Activated CD8-positive, alpha-beta T cell treated with anti-CD3 and anti-CD28 coated beads, Interleukin-2, amount 10 ng/mL, durations not matched to agents 7 days and 5 days (primary cell): ENCODE results near the gene OR52K2. TPM values are rescaled to one million over a fixed set of nuclear protein-coding genes. Genes with fewer than 3 reads are reported as not detected.
"Not testable (repeated sequence)": the region's sequence is repeated elsewhere in the genome, so short reads cannot be mapped to it uniquely, and the experiment has no call there.

Experiments
- ATAC-seq: fragments of 150-1000 bp; cut with Tn5 transposase; one replicate; pipeline ENCODE4 v1.10.0; 2021; ENCODE audit warnings: moderate library complexity
- CTCF ChIA-PET: fragments of 350-600 bp; sonication (Branson Sonifier 250); formaldehyde crosslinking; loops from one replicate; lab custom pipeline; 2021; ENCODE audit warnings: antibody characterized with exemption; lab: Charles Lee
- POLR2A ChIA-PET: fragments of 350-600 bp; sonication (Branson Sonifier 250); formaldehyde crosslinking; loops from one replicate; lab custom pipeline; 2021; ENCODE audit warnings: antibody characterized with exemption; lab: Charles Lee
- DNase-seq: peaks from one replicate; pipeline ENCODE4 v3.0.0-alpha.2; 2020
- H3K27ac Mint-ChIP-seq: one replicate; pipeline ENCODE4 v1.8.0; 2021; ENCODE audit warnings: mild to moderate bottlenecking, mixed read lengths
- H3K27me3 Mint-ChIP-seq: one replicate; pipeline ENCODE4 v1.8.0; 2021; ENCODE audit warnings: low read depth, mixed read lengths
- H3K36me3 Mint-ChIP-seq: one replicate; pipeline ENCODE4 v1.8.0; 2021; ENCODE audit warnings: low read depth, mixed read lengths
- H3K4me1 Mint-ChIP-seq: one replicate; pipeline ENCODE4 v1.8.0; 2021; ENCODE audit warnings: low read depth, mixed read lengths
- H3K4me3 Mint-ChIP-seq: one replicate; pipeline ENCODE4 v1.8.0; 2021; ENCODE audit warnings: mild to moderate bottlenecking, mixed read lengths
- H3K9me3 Mint-ChIP-seq: one replicate; pipeline ENCODE4 v1.8.0; 2022; ENCODE audit warnings: mixed read lengths; ENCODE audit not compliant: insufficient read depth
- total RNA-seq, 2 experiments: library from RNA; stranded (reverse); gene quantifications; one replicate each; pipeline ENCODE4 v1.2.3, GENCODE V29; 2021

OR52K2 gene
- not detected for total RNA-seq

GRCh38 chr11:4448995-4449394 lies at the start of gene OR52K2:
Gene OR52K2 (plus strand): TSS chr11:4449295. CDS start chr11:4449340, 45 bp downstream.
- Mint-ChIP-seq H3K4me3 (no peak within 1 kb of the TSS), H3K9me3 (no peaks in the 10 kb centered on the region), H3K27ac (no peak within 1 kb of the TSS), H3K27me3 (no peaks in the 10 kb centered on the region), H3K4me1 (peaks cover 3% of the 10 kb centered on the region), H3K36me3 (no peaks in the 10 kb centered on the region)
- DNase-seq, result no peak
- ATAC-seq, result no peak
- ChIA-PET CTCF (no interaction called here), POLR2A (no interaction called here)

GRCh38 chr11:4406206-4406605 lies 42.9 kb upstream of the OR52K2 start:
- ATAC-seq, POLR2A ChIA-PET, H3K27ac Mint-ChIP-seq, H3K4me3 Mint-ChIP-seq, H3K36me3 Mint-ChIP-seq, DNase-seq, H3K4me1 Mint-ChIP-seq, H3K9me3 Mint-ChIP-seq, CTCF ChIA-PET: not testable (repeated sequence)
- peaks cover 24% of the 10 kb centered on the region for H3K27me3 Mint-ChIP-seq

GRCh38 chr11:4416306-4416705 lies 32.8 kb upstream of the OR52K2 start:
- Mint-ChIP-seq H3K4me3 (no peak overlapping the region), H3K4me1 (no peaks in the 10 kb centered on the region), H3K27me3 (peaks cover 4% of the 10 kb centered on the region), H3K27ac (no peak overlapping the region), H3K9me3 (no peaks in the 10 kb centered on the region), H3K36me3 (no peaks in the 10 kb centered on the region)
- DNase-seq (no peak), ATAC-seq (no peak)
- CTCF ChIA-PET, result no interaction called here
- POLR2A ChIA-PET, result no interaction called here

- Mint-ChIP-seq H3K36me3 (no peaks in the 10 kb centered on the region), H3K4me3 (no peak overlapping the region), H3K27ac (no peak overlapping the region), H3K4me1 (no peaks in the 10 kb centered on the region), H3K27me3 (peaks cover 4% of the 10 kb centered on the region), H3K9me3 (no peaks in the 10 kb centered on the region)
- no peak for ATAC-seq
- CTCF ChIA-PET, result no interaction called here
- POLR2A ChIA-PET, result no interaction called here
- no peak for DNase-seq
These were observed 32.3 kb upstream of the OR52K2 start for GRCh38 chr11:4416816-4417215.

GRCh38 chr11:4418403-4418802 lies 30.7 kb upstream of the OR52K2 start:
- Mint-ChIP-seq H3K27ac (no peak overlapping the region), H3K9me3 (no peaks in the 10 kb centered on the region), H3K36me3 (no peaks in the 10 kb centered on the region), H3K27me3 (peaks cover 4% of the 10 kb centered on the region), H3K4me3 (no peak overlapping the region), H3K4me1 (no peaks in the 10 kb centered on the region)
- POLR2A ChIA-PET, result no interaction called here
- CTCF ChIA-PET, result no interaction called here
- ATAC-seq (no peak), DNase-seq (no peak)

GRCh38 chr11:4430051-4430450 lies 19.0 kb upstream of the OR52K2 start:
- H3K36me3 Mint-ChIP-seq, result no peaks in the 10 kb centered on the region
- no peak overlapping the region for H3K27ac Mint-ChIP-seq
- ChIA-PET CTCF (no interaction called here), POLR2A (no interaction called here)
- no peak overlapping the region for H3K4me3 Mint-ChIP-seq
- H3K4me1 Mint-ChIP-seq, result no peaks in the 10 kb centered on the region
- no peaks in the 10 kb centered on the region for H3K9me3 Mint-ChIP-seq
- H3K27me3 Mint-ChIP-seq, result peaks cover 9% of the 10 kb centered on the region
- no peak for ATAC-seq
- no peak for DNase-seq

- no peak overlapping the region for H3K4me3 Mint-ChIP-seq
- DNase-seq (no peak), ATAC-seq (no peak)
- CTCF ChIA-PET, result no interaction called here
- H3K36me3 Mint-ChIP-seq, result no peaks in the 10 kb centered on the region
- H3K27me3 Mint-ChIP-seq, result peaks cover 19% of the 10 kb centered on the region
- no peaks in the 10 kb centered on the region for H3K4me1 Mint-ChIP-seq
- no peak overlapping the region for H3K27ac Mint-ChIP-seq
- H3K9me3 Mint-ChIP-seq, result no peaks in the 10 kb centered on the region
- POLR2A ChIA-PET, result no interaction called here
These were observed 15.2 kb upstream of the OR52K2 start for GRCh38 chr11:4433856-4434255.

GRCh38 chr11:4436411-4436810 lies 12.7 kb upstream of the OR52K2 start:
- POLR2A ChIA-PET, result no interaction called here
- H3K27me3 Mint-ChIP-seq, result peaks cover 19% of the 10 kb centered on the region
- DNase-seq (no peak), ATAC-seq (no peak)
- H3K4me3 Mint-ChIP-seq, result no peak overlapping the region
- CTCF ChIA-PET, result no interaction called here
- no peak overlapping the region for H3K27ac Mint-ChIP-seq
- H3K9me3 Mint-ChIP-seq, result no peaks in the 10 kb centered on the region
- no peaks in the 10 kb centered on the region for H3K4me1 Mint-ChIP-seq
- H3K36me3 Mint-ChIP-seq, result no peaks in the 10 kb centered on the region

- no peaks in the 10 kb centered on the region for H3K9me3 Mint-ChIP-seq
- no peaks in the 10 kb centered on the region for H3K4me1 Mint-ChIP-seq
- ATAC-seq, result no peak
- DNase-seq, result no peak
- H3K27me3 Mint-ChIP-seq, result peaks cover 13% of the 10 kb centered on the region
- H3K27ac Mint-ChIP-seq, result no peak overlapping the region
- ChIA-PET CTCF (no interaction called here), POLR2A (no interaction called here)
- no peak overlapping the region for H3K4me3 Mint-ChIP-seq
- H3K36me3 Mint-ChIP-seq, result no peaks in the 10 kb centered on the region
These were observed 7.6 kb upstream of the OR52K2 start for GRCh38 chr11:4441515-4441914.

- H3K36me3 Mint-ChIP-seq, result no peaks in the 10 kb centered on the region
- H3K27me3 Mint-ChIP-seq, result peaks cover 9% of the 10 kb centered on the region
- no peaks in the 10 kb centered on the region for H3K9me3 Mint-ChIP-seq
- H3K27ac Mint-ChIP-seq, result no peak overlapping the region
- ChIA-PET POLR2A (no interaction called here), CTCF (interaction anchor here (1.6 kb wide), 1 partner anchor 256 kb away, joined by 4 read pairs; no protein-coding TSS in a partner anchor)
- H3K4me1 Mint-ChIP-seq, result no peaks in the 10 kb centered on the region
- DNase-seq (no peak), ATAC-seq (no peak)
- no peak overlapping the region for H3K4me3 Mint-ChIP-seq
These were observed 5.7 kb upstream of the OR52K2 start for GRCh38 chr11:4443232-4443891.

- Mint-ChIP-seq H3K36me3 (no peaks in the 10 kb centered on the region), H3K9me3 (no peaks in the 10 kb centered on the region), H3K27ac (no peak overlapping the region), H3K27me3 (peaks cover 5% of the 10 kb centered on the region), H3K4me3 (no peak overlapping the region), H3K4me1 (peaks cover 16% of the 10 kb centered on the region)
- POLR2A ChIA-PET, result no interaction called here
- ATAC-seq, result no peak
- no peak for DNase-seq
- CTCF ChIA-PET, result no interaction called here
These were observed 4.0 kb downstream of the OR52K2 start for GRCh38 chr11:4453118-4453517.

- ChIA-PET POLR2A (no interaction called here), CTCF (no interaction called here)
- Mint-ChIP-seq H3K27me3 (peaks cover 7% of the 10 kb centered on the region), H3K9me3 (no peaks in the 10 kb centered on the region), H3K4me1 (peaks cover 18% of the 10 kb centered on the region), H3K4me3 (no peak overlapping the region), H3K27ac (no peak overlapping the region), H3K36me3 (no peaks in the 10 kb centered on the region)
- ATAC-seq (no peak), DNase-seq (no peak)
These were observed 4.9 kb downstream of the OR52K2 start for GRCh38 chr11:4454021-4454420.

- DNase-seq (no peak), ATAC-seq (no peak)
- peaks cover 7% of the 10 kb centered on the region for H3K27me3 Mint-ChIP-seq
- ChIA-PET CTCF (no interaction called here), POLR2A (no interaction called here)
- no peak overlapping the region for H3K27ac Mint-ChIP-seq
- H3K36me3 Mint-ChIP-seq, result no peaks in the 10 kb centered on the region
- no peaks in the 10 kb centered on the region for H3K9me3 Mint-ChIP-seq
- peaks cover 23% of the 10 kb centered on the region for H3K4me1 Mint-ChIP-seq
- no peak overlapping the region for H3K4me3 Mint-ChIP-seq
These were observed 6.3 kb downstream of the OR52K2 start for GRCh38 chr11:4455419-4455818.
